Astrocyte of the spinal cord (primary cell): Measurements from ENCODE around the gene RRAD.
A peak's percentile ranks its signal among the peaks of the same experiment; 100 is the strongest.

Experiments used
- DNase-seq: peaks from one replicate; pipeline ENCODE4 v3.0.0; 2011; ENCODE audit warnings: low read depth, low spot score
- H3K4me3 ChIP-seq: 2 replicates; pipeline ENCODE4 v1.5.1; 2011; ENCODE audit warnings: low read depth, mild to moderate bottlenecking, low read length, moderate library complexity
- in situ Hi-C: cut with HindIII; loops from 2 replicates; pipeline ENCODE4 v1.10.0; 2017; ENCODE audit warnings: low sequenced_read_pairs
- TF ChIP-seq, protein P1 (sequence below): IDR thresholded peaks from 2 replicates; pipeline ENCODE4 v1.5.1; 2012; ENCODE audit warnings: low read depth, mild to moderate bottlenecking, low read length, inconsistent platforms

RRAD gene

DNA sequence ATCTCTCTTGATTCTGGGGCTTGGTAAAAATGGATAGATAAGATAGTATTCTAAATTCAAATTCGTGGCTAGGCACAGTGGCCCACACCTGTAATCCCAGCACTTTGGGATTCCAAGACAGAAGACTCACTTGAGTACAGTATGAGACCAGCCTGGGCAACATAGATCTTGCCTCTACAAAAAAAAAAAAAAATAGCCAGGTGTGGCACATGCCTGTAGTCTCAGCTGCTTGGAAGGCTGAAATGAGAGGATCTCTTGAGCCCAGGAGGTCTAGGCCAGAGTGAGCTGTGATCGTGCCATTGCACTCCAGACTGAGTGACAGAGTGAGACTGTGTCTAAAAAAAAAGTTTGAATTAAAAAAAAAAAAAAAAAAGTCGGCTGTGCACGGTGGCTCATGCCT, 35.7 kb downstream of the RRAD start:
- in situ Hi-C loops, result no loop called here
- TF ChIP-seq, protein P1, sequence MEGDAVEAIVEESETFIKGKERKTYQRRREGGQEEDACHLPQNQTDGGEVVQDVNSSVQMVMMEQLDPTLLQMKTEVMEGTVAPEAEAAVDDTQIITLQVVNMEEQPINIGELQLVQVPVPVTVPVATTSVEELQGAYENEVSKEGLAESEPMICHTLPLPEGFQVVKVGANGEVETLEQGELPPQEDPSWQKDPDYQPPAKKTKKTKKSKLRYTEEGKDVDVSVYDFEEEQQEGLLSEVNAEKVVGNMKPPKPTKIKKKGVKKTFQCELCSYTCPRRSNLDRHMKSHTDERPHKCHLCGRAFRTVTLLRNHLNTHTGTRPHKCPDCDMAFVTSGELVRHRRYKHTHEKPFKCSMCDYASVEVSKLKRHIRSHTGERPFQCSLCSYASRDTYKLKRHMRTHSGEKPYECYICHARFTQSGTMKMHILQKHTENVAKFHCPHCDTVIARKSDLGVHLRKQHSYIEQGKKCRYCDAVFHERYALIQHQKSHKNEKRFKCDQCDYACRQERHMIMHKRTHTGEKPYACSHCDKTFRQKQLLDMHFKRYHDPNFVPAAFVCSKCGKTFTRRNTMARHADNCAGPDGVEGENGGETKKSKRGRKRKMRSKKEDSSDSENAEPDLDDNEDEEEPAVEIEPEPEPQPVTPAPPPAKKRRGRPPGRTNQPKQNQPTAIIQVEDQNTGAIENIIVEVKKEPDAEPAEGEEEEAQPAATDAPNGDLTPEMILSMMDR, result no peak
- no peak overlapping the region for H3K4me3 ChIP-seq
- no peak for DNase-seq

DNA sequence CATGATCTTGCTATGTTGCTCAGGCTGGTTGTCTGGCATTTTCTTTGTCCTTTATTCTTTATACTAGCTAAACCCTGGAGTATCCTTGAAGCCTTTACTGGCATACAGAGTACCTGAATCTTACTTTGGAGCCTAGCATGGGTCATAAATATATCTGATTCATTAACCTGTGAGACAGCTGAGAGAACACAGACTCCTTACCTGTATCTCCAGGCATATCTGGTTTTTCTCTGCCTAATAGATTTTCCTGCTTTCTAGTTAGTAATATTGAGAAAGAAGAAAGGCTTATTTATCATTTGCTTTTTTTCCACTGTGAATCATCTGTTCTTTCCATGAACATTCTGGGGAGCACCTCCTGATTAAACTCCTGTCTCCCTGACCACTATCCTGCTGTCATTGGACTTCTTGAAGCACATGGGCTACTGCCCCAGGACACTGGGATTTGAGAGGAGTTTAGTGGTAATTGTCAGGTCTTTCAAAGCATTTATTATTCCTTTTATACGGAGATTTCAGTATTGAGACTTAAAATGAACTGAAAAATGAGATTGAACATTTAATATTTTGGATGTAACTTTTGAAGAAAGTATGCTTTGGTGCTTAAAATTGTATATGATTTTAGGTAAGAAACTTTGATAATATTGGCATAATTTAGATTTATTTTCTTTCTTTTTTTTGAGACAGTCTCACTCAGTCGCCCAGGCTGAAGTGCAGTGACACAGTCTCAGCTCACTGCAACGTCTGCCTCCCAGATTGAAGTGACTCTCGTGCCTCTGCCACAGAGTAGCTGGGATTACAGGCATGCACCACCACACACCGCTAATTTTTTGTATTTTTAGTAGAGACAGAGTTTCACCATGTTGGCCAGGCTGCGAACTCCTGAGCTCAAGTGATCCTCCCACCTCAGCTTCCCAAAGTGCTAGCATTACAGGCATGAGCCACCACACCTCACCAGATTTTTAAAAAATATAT, 36.4 kb downstream of the RRAD start:
- in situ Hi-C loops, result no loop called here
- H3K4me3 ChIP-seq, result no peak overlapping the region
- TF ChIP-seq, protein P1, result no peak

DNA sequence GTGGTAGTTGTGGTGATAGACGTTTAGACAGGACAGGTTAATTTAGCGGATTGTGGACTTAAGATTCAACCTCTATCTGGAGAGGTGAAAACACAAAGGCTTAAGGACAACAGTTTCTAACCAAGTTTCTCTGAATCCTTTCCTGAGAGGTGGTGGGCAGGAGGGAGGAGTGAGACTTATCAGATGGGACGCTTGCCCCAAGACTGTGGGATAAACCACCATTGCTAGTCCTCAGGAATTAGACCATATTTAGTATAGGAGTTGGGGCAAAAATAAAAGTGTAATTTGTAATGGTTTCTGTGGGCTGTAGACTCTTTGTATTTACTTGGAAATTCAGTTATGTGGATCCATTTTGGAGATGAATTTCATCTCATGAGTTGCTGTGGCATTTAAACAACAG, 38.4 kb downstream of the RRAD start:
- in situ Hi-C loops, result no loop called here
- peak; percentile 60 for DNase-seq
- TF ChIP-seq, protein P1, result no peak
- H3K4me3 ChIP-seq, result no peak overlapping the region

More for the DNA sequence above, 36.4 kb downstream of the RRAD start:
- no peak for DNase-seq

DNA sequence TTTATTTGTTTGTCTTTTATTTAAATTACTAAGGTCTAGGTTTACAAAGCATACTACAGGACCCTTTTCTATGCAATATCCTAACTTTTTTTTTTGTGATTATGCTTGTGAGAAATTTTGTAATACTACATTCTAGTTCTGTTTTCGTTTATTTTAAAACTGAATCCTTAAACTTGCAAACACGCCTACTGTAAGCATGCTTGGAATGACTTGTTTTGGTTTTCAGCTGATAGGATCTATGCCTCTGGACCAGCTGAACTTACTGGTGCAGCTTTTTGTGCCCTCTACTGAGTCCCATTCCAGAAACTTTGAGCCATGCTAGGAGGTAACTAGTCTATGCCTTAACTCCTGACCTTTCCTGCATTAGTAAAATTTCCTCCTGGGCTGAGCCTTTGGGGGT, 39.0 kb downstream of the RRAD start:
- in situ Hi-C loops, result no loop called here
- DNase-seq, result no peak
- no peak overlapping the region for H3K4me3 ChIP-seq

DNA sequence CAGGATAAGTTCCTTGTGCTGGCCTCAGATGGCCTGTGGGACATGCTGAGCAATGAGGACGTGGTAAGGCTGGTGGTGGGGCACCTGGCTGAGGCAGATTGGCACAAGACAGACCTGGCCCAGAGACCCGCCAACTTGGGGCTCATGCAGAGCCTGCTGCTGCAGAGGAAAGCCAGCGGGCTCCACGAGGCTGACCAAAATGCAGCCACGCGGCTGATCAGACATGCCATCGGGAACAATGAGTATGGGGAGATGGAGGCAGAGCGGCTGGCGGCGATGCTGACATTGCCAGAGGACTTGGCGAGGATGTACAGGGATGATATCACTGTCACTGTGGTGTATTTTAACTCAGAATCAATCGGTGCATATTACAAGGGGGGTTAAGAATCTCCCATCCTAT, 39.8 kb downstream of the RRAD start:
- TF ChIP-seq, protein P1, result no peak
- no peak for DNase-seq
- H3K4me3 ChIP-seq, result no peak overlapping the region
- in situ Hi-C loops, result no loop called here

More for the DNA sequence above, 39.0 kb downstream of the RRAD start:
- TF ChIP-seq, protein P1, result no peak

DNA sequence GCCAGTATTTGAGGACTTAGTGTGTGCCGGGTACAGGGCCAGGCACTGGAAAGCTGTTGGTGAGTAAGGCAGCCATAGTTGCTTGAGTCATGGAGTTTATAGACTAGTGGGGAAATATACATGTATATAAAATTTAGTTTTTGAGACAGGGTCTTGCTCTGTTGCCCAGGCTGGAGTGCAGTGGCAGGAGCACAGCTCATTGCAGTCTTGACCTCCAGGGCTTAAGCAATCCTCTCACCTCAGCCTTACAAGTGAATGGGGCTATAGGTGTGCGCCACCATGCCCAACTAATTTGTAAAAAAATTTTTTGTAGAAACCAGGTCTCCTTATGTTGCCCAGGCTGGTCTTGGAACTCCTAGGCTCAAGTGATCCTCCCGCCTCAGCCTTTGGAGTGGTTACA, 42.6 kb downstream of the RRAD start:
- H3K4me3 ChIP-seq, result no peak overlapping the region
- TF ChIP-seq, protein P1, result no peak
- DNase-seq, result no peak
- in situ Hi-C loops, result no loop called here
